ENCODE measurements around the gene ALKBH7. TPM values are rescaled to one million over a fixed set of nuclear protein-coding genes. Genes with fewer than 3 reads are reported as not detected.
A peak's percentile ranks its signal among the peaks of the same experiment; 100 is the strongest.
"Not testable (repeated sequence)": the region's sequence is repeated elsewhere in the genome, so short reads cannot be mapped to it uniquely, and the experiment has no call there.

The ALKBH7 gene
- total RNA-seq, 2 experiments from 2014 or later, result 46.1 to 48.8 TPM

DNA sequence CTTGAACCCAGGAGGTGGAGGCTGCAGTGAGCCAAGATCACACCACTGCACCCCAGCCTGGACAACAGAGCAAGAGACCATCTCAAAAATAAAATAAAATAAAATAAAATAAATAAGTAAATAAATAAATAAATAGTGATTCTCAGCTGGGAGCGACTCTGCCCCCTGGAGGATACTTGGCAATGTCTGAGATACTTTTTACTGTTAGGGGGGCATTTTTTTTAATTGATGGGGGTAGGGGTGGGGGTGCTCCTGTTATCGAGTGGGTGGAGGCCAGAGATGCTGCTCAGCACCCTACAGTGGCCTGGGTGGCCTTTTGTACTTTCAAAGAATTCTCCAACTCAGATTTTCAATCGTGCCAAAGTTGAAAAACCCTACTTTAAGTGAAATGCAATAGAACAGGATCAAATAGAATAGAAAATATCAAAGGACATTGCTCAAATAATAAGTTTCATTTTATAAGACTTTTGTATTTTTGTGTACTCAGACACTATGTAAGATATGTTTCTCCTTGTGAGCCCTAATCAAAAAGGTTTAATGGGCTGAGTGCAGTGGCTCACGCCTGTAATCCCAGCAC is 18.4 kb upstream of the ALKBH7 start:
- CTCF ChIA-PET, result interaction anchor here (1.0 kb wide), 1 partner anchor 228 kb away, joined by 3 read pairs; no protein-coding TSS in a partner anchor

DNA sequence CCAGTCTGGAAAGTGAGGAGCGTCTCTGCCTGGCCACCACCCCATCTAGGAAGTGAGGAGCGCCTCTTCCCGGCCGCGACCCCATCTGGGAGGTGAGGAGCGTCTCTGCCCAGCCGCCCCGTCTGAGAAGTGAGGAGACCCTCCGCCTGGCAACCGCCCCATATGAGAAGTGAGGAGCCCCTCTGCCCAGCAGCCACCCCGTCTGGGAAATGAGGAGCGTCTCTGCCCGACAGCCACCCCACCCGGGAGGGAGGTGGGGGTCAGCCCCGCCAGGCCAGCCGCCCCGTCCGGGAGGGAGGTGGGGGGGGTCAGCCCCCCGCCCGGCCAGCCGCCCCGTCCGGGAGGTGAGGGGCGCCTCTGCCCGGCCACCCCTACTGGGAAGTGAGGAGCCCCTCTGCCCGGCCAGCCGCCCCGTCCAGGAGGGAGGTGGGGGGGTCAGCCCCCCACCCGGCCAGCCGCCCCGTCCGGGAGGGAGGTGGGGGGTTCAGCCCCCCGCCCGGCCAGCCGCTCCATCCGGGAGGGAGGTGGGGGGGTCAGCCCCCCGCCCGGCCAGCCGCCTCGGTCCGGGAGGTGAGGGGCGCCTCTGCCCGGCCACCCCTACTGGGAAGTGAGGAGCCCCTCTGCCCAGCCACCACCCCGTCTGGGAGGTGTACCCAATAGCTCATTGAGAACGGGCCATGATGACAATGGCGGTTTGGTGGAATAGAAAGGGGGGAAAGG is 17.1 kb upstream of the ALKBH7 start:
- POLR2A ChIA-PET, result interaction anchor here (0.7 kb wide), 1 partner anchor 199 kb away, joined by 3 read pairs; no protein-coding TSS in a partner anchor
- H3K9me3 Mint-ChIP-seq (ENCODE audit: insufficient read depth); ATAC-seq; H3K4me1 Mint-ChIP-seq (ENCODE audit: low read depth); CTCF ChIA-PET; H3K4me3 Mint-ChIP-seq; H3K27me3 Mint-ChIP-seq (ENCODE audit: low read depth); H3K27ac Mint-ChIP-seq; DNase-seq: not testable (repeated sequence)
- peaks cover 15% of the 10 kb centered on the region for H3K36me3 Mint-ChIP-seq (ENCODE audit: low read depth)

More for the DNA sequence above, 18.4 kb upstream of the ALKBH7 start:
- ATAC-seq (no peak), DNase-seq (no peak)
- no peak overlapping the region for H3K4me3 Mint-ChIP-seq
- POLR2A ChIA-PET, result no interaction called here
- no peaks in the 10 kb centered on the region for H3K4me1 Mint-ChIP-seq (ENCODE audit: low read depth)
- no peaks in the 10 kb centered on the region for H3K9me3 Mint-ChIP-seq (ENCODE audit: insufficient read depth)
- no peak overlapping the region for H3K27ac Mint-ChIP-seq
- peaks cover 12% of the 10 kb centered on the region for H3K36me3 Mint-ChIP-seq (ENCODE audit: low read depth)
- H3K27me3 Mint-ChIP-seq (ENCODE audit: low read depth), result no peaks in the 10 kb centered on the region

DNA sequence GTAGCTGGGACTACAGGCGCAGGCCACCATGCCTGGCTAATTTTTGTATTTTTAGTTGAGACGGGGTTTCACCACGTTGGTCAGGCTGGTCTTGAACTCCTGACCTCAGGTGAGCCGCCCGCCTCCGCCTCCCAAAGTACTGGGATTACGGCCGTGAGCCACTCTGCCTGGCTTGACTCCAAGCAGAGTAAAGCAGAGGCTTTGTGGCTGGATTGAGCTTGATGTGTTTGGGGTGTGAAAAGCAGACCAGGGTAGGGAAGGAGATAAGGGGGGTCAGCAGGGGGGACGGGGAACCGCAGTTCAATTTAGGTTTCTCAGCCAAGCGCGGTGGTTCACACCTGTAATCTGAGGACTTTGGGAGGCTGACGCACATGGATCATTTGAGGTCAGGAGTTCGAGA is 15.4 kb upstream of the ALKBH7 start:
- Mint-ChIP-seq H3K4me3 (no peak overlapping the region), H3K36me3 (ENCODE audit: low read depth) (peaks cover 15% of the 10 kb centered on the region), H3K9me3 (ENCODE audit: insufficient read depth) (no peaks in the 10 kb centered on the region), H3K4me1 (ENCODE audit: low read depth) (peaks cover 4% of the 10 kb centered on the region), H3K27ac (no peak overlapping the region), H3K27me3 (ENCODE audit: low read depth) (no peaks in the 10 kb centered on the region)
- ATAC-seq, result no peak
- POLR2A ChIA-PET, result interaction anchor here (0.7 kb wide), 1 partner anchor 9 kb away, joined by 4 read pairs; no protein-coding TSS in a partner anchor
- CTCF ChIA-PET, result no interaction called here
- no peak for DNase-seq

GRCh38 chr19:6358003-6358402 is 14.6 kb upstream of the ALKBH7 start:
- H3K27ac Mint-ChIP-seq, result no peak overlapping the region
- POLR2A ChIA-PET, result no interaction called here

DNA sequence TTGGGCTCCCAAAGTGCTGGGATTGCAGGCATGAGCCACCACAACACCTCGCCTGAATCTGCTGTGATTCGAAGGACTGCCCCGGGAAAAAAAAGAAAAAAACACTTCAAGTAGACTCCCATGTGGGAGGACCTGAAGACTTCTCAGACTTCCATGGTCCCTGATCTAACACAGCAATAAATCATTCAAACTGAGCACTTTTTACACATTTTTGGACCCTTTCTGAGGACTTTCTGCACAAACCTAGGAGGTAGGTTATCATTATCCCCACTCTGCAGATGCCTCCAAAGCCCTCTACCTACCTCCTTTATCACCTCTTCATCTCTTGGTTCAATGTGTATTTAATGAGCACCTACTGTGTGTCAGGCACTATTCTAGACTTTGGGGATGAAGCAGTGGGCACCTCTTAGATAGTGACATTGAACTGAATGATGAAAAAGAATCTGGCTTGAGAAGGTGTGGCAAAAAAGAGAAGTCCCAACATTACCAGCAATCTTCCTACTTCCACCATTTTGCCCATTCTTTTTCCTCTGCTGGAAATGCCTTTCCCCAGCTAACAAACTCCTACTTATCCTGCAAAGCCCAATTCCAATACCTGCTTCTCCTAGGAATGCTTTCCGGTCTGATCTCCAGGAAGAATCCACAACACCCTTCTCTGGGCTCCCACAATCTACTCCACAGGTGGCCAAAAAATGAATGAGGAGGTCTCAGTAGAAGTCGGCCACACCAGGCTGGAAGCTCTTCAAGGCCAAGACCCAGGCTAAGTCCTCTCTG is 12.8 kb upstream of the ALKBH7 start:
- no peak overlapping the region for H3K4me3 Mint-ChIP-seq
- no peaks in the 10 kb centered on the region for H3K27me3 Mint-ChIP-seq (ENCODE audit: low read depth)
- H3K4me1 Mint-ChIP-seq (ENCODE audit: low read depth), result peaks cover 20% of the 10 kb centered on the region
- no peak overlapping the region for H3K27ac Mint-ChIP-seq
- DNase-seq (no peak), ATAC-seq (no peak)
- H3K36me3 Mint-ChIP-seq (ENCODE audit: low read depth), result peaks cover 24% of the 10 kb centered on the region
- ChIA-PET CTCF (interaction anchor here (1.5 to 1.7 kb wide), 2 partner anchors 13 to 122 kb away, joined by 4 to 5 read pairs; partner anchors contain the start of genes ALKBH7 and DENND1C), POLR2A (interaction anchor here (0.6 kb wide), 1 partner anchor 185 kb away, joined by 5 read pairs; no protein-coding TSS in a partner anchor)
- no peaks in the 10 kb centered on the region for H3K9me3 Mint-ChIP-seq (ENCODE audit: insufficient read depth)

More at GRCh38 chr19:6358003-6358402, 14.6 kb upstream of the ALKBH7 start:
- ATAC-seq, result no peak
- no peaks in the 10 kb centered on the region for H3K27me3 Mint-ChIP-seq (ENCODE audit: low read depth)
- CTCF ChIA-PET, result interaction anchor here (1.5 kb wide), 1 partner anchor 309 kb away, joined by 4 read pairs; no protein-coding TSS in a partner anchor
- H3K9me3 Mint-ChIP-seq (ENCODE audit: insufficient read depth), result no peaks in the 10 kb centered on the region
- H3K4me3 Mint-ChIP-seq, result no peak overlapping the region
- H3K36me3 Mint-ChIP-seq (ENCODE audit: low read depth), result peaks cover 14% of the 10 kb centered on the region
- peaks cover 12% of the 10 kb centered on the region for H3K4me1 Mint-ChIP-seq (ENCODE audit: low read depth)
- DNase-seq, result no peak

- Mint-ChIP-seq H3K4me3 (peak overlapping the region; percentile 45), H3K4me1 (ENCODE audit: low read depth) (peaks cover 20% of the 10 kb centered on the region), H3K36me3 (ENCODE audit: low read depth) (peaks cover 28% of the 10 kb centered on the region)
- H3K9me3 Mint-ChIP-seq (ENCODE audit: insufficient read depth); H3K27ac Mint-ChIP-seq; DNase-seq; ATAC-seq; H3K27me3 Mint-ChIP-seq (ENCODE audit: low read depth): not testable (repeated sequence)
- ChIA-PET CTCF (interaction anchor here (1.5 to 1.7 kb wide), 2 partner anchors 12 to 121 kb away, joined by 4 to 5 read pairs; partner anchors contain the start of genes ALKBH7 and DENND1C), POLR2A (interaction anchor here (1.2 kb wide), 1 partner anchor 22 kb away, joined by 3 read pairs; no protein-coding TSS in a partner anchor)
Observed at GRCh38 chr19:6360445-6360844, 12.1 kb upstream of the ALKBH7 start.

- ATAC-seq; H3K27me3 Mint-ChIP-seq (ENCODE audit: low read depth); H3K9me3 Mint-ChIP-seq (ENCODE audit: insufficient read depth); H3K27ac Mint-ChIP-seq; DNase-seq: not testable (repeated sequence)
- Mint-ChIP-seq H3K36me3 (ENCODE audit: low read depth) (peaks cover 32% of the 10 kb centered on the region), H3K4me1 (ENCODE audit: low read depth) (peaks cover 20% of the 10 kb centered on the region), H3K4me3 (peak overlapping the region; percentile 99)
- CTCF ChIA-PET, result interaction anchor here (1.0 to 1.7 kb wide), 3 partner anchors 12 to 235 kb away, joined by 3 to 5 read pairs (median 4); partner anchors contain the start of genes ALKBH7 and DENND1C
- POLR2A ChIA-PET, result interaction anchor here (0.6 to 1.2 kb wide), 4 partner anchors 11 to 644 kb away, joined by 3 to 5 read pairs (median 4); partner anchors contain the start of gene ALKBH7
Observed at GRCh38 chr19:6360857-6361216, 11.8 kb upstream of the ALKBH7 start.

GRCh38 chr19:6362027-6362350 is 10.6 kb upstream of the ALKBH7 start:
- peak overlapping the region; percentile 99 for H3K4me3 Mint-ChIP-seq
- ATAC-seq (peak; percentile 17), DNase-seq (no peak)
- peak overlapping the region; percentile 100 for H3K27ac Mint-ChIP-seq
- peaks cover 20% of the 10 kb centered on the region for H3K4me1 Mint-ChIP-seq (ENCODE audit: low read depth)
- ChIA-PET CTCF (interaction anchor here (1.4 kb wide), 1 partner anchor 143 kb away, joined by 4 read pairs; no protein-coding TSS in a partner anchor), POLR2A (interaction anchor here (1.0 kb wide), 1 partner anchor 11 kb away, joined by 3 read pairs; the partner anchor contains the start of gene ALKBH7)
- H3K36me3 Mint-ChIP-seq (ENCODE audit: low read depth), result peaks cover 40% of the 10 kb centered on the region
- H3K9me3 Mint-ChIP-seq (ENCODE audit: insufficient read depth), result no peaks in the 10 kb centered on the region
- no peaks in the 10 kb centered on the region for H3K27me3 Mint-ChIP-seq (ENCODE audit: low read depth)

GRCh38 chr19:6362351-6362801 is 10.2 kb upstream of the ALKBH7 start:
- Mint-ChIP-seq H3K4me3 (peak overlapping the region; percentile 99), H3K4me1 (ENCODE audit: low read depth) (peaks cover 20% of the 10 kb centered on the region), H3K27me3 (ENCODE audit: low read depth) (no peaks in the 10 kb centered on the region), H3K9me3 (ENCODE audit: insufficient read depth) (no peaks in the 10 kb centered on the region), H3K36me3 (ENCODE audit: low read depth) (peaks cover 41% of the 10 kb centered on the region), H3K27ac (peak overlapping the region; percentile 100)
- ATAC-seq (peak; percentile 42), DNase-seq (peak; percentile 69)
- CTCF ChIA-PET, result interaction anchor here (1.1 to 1.4 kb wide), 3 partner anchors 10 to 143 kb away, joined by 3 to 4 read pairs (median 3); partner anchors contain the start of gene GTF2F1
- POLR2A ChIA-PET, result interaction anchor here (1.0 kb wide), 1 partner anchor 10 kb away, joined by 3 read pairs; the partner anchor contains the start of gene ALKBH7

- H3K27me3 Mint-ChIP-seq (ENCODE audit: low read depth), result no peaks in the 10 kb centered on the region
- ChIA-PET CTCF (interaction anchor here (1.5 kb wide), 1 partner anchor 8 kb away, joined by 8 read pairs; the partner anchor contains the start of gene ALKBH7), POLR2A (no interaction called here)
- ATAC-seq (no peak), DNase-seq (no peak)
- no peak overlapping the region for H3K27ac Mint-ChIP-seq
- peaks cover 55% of the 10 kb centered on the region for H3K36me3 Mint-ChIP-seq (ENCODE audit: low read depth)
- H3K4me3 Mint-ChIP-seq, result no peak overlapping the region
- H3K9me3 Mint-ChIP-seq (ENCODE audit: insufficient read depth), result no peaks in the 10 kb centered on the region
- H3K4me1 Mint-ChIP-seq (ENCODE audit: low read depth), result peaks cover 25% of the 10 kb centered on the region
Observed at GRCh38 chr19:6364353-6364752, 8.2 kb upstream of the ALKBH7 start.
